ENCODE data around the gene KCND1.

KCND1 gene

GRCh38 chrX:48976086-48976485 is 4.4 kb upstream of the KCND1 start:
- TF ChIP-seq, protein P1, sequence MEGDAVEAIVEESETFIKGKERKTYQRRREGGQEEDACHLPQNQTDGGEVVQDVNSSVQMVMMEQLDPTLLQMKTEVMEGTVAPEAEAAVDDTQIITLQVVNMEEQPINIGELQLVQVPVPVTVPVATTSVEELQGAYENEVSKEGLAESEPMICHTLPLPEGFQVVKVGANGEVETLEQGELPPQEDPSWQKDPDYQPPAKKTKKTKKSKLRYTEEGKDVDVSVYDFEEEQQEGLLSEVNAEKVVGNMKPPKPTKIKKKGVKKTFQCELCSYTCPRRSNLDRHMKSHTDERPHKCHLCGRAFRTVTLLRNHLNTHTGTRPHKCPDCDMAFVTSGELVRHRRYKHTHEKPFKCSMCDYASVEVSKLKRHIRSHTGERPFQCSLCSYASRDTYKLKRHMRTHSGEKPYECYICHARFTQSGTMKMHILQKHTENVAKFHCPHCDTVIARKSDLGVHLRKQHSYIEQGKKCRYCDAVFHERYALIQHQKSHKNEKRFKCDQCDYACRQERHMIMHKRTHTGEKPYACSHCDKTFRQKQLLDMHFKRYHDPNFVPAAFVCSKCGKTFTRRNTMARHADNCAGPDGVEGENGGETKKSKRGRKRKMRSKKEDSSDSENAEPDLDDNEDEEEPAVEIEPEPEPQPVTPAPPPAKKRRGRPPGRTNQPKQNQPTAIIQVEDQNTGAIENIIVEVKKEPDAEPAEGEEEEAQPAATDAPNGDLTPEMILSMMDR (IDR thresholded peaks at IDR 0.05; ENCODE audit: control insufficient read depth, insufficient read depth, low read depth, low read length, missing control alignments): no peak
- H3K4me3 ChIP-seq (ENCODE audit: control insufficient read depth, low read depth, low read length): no peak overlapping the region
- no peak for DNase-seq (ENCODE audit: low read depth)

- TF ChIP-seq, protein P1 (IDR thresholded peaks at IDR 0.05; ENCODE audit: control insufficient read depth, insufficient read depth, low read depth, low read length, missing control alignments): no peak
- DNase-seq (ENCODE audit: low read depth): no peak
- no peak overlapping the region for H3K4me3 ChIP-seq (ENCODE audit: control insufficient read depth, low read depth, low read length)
Observed at GRCh38 chrX:48975541-48975940, 3.9 kb upstream of the KCND1 start.

GRCh38 chrX:48975041-48975440 is 3.4 kb upstream of the KCND1 start:
- no peak for DNase-seq (ENCODE audit: low read depth)
- TF ChIP-seq, protein P1 (IDR thresholded peaks at IDR 0.05; ENCODE audit: control insufficient read depth, insufficient read depth, low read depth, low read length, missing control alignments): no peak
- no peak overlapping the region for H3K4me3 ChIP-seq (ENCODE audit: control insufficient read depth, low read depth, low read length)

- DNase-seq (ENCODE audit: low read depth): no peak
- TF ChIP-seq, protein P1 (IDR thresholded peaks at IDR 0.05; ENCODE audit: control insufficient read depth, insufficient read depth, low read depth, low read length, missing control alignments): no peak
- no peak overlapping the region for H3K4me3 ChIP-seq (ENCODE audit: control insufficient read depth, low read depth, low read length)
Observed at GRCh38 chrX:48974574-48974973, 2.9 kb upstream of the KCND1 start.

- DNase-seq (ENCODE audit: low read depth): no peak
- H3K4me3 ChIP-seq (ENCODE audit: control insufficient read depth, low read depth, low read length): no peak overlapping the region
- TF ChIP-seq, protein P1 (IDR thresholded peaks at IDR 0.05; ENCODE audit: control insufficient read depth, insufficient read depth, low read depth, low read length, missing control alignments): no peak
Observed at GRCh38 chrX:48974033-48974432, 2.4 kb upstream of the KCND1 start.

DNA sequence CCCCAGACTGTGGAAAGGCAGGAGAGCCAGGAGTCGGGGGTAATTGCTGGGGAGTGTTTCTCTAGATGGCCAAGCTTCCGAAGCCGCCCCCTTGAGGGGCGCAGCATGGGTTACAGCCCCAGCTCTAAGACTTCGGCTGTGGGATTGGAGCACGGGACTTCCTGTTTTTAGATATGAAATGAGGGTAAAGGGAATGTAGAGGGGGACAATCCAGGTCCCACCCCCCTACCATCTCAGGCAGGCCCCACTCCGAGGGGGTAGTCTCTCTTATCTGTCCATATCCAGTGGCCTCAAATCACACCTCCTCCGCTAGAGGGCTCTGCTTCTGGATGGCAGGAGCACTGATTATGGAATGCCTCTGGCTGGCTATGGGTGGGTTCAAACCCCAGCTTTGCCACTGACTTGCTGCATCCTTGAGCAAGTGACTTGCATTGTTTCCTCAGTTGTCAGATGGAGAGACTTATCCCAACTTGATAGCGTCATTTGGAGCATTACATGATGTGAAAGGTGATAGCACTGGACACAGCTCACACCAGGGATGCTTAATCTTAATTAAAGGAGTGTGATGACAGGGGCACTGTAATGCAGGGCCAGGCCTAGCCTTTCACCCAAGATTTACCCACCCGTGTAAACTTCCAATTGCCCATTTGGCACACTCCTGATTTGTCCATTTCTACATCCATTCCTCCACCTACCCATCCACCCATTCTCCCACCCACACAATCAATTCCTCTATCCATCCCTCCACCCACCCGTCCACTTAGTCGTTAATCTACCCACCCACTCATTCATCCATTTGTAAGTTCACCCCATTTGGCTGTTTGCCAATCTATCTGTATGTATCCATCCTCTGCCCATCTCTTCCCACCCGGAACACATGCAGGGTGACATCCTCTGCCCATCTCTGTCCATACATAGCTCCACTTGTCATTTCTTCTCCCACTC is 848 bp upstream of the KCND1 start:
- TF ChIP-seq, protein P1 (IDR thresholded peaks at IDR 0.05; ENCODE audit: control insufficient read depth, insufficient read depth, low read depth, low read length, missing control alignments): peak; percentile 68
- DNase-seq (ENCODE audit: low read depth): no peak
- H3K4me3 ChIP-seq (ENCODE audit: control insufficient read depth, low read depth, low read length): peak overlapping the region; percentile 36

Data from AG09309 (cell line).